Activated CD8-positive, alpha-beta T cell treated with anti-CD3 and anti-CD28 coated beads for 36 hours (primary cell): Measurements from ENCODE around the gene PNMA8A. TPM values are rescaled to one million over a fixed set of nuclear protein-coding genes. Genes with fewer than 3 reads are reported as not detected.

Source experiments
- ATAC-seq: fragments of 200-7000 bp; cut with Tn5 transposase; one replicate; pipeline ENCODE4 v1.10.0; 2021; ENCODE audit warnings: mild to moderate bottlenecking, moderate library complexity
- CTCF ChIA-PET: fragments of 350-600 bp; sonication (Branson Sonifier 250); formaldehyde crosslinking; loops from one replicate; lab custom pipeline; 2021; ENCODE audit warnings: antibody characterized with exemption; lab: Charles Lee
- POLR2A ChIA-PET: fragments of 350-600 bp; sonication (Branson Sonifier 250); formaldehyde crosslinking; loops from one replicate; lab custom pipeline; 2021; ENCODE audit warnings: antibody characterized with exemption; lab: Charles Lee
- DNase-seq: peaks from one replicate; pipeline ENCODE4 v3.0.0-alpha.2; 2020
- H3K27ac Mint-ChIP-seq: one replicate; pipeline ENCODE4 v1.8.0; 2021; ENCODE audit warnings: mild to moderate bottlenecking, mixed read lengths
- H3K27me3 Mint-ChIP-seq: one replicate; pipeline ENCODE4 v1.8.0; 2021; ENCODE audit warnings: mixed read lengths
- H3K36me3 Mint-ChIP-seq: one replicate; pipeline ENCODE4 v1.8.0; 2021; ENCODE audit warnings: low read depth, mixed read lengths
- H3K4me1 Mint-ChIP-seq: one replicate; pipeline ENCODE4 v1.8.0; 2021; ENCODE audit warnings: low read depth, mixed read lengths
- H3K4me3 Mint-ChIP-seq: one replicate; pipeline ENCODE4 v1.8.0; 2021; ENCODE audit warnings: mild to moderate bottlenecking, moderate library complexity, mixed read lengths
- H3K9me3 Mint-ChIP-seq: one replicate; pipeline ENCODE4 v1.8.0; 2021; ENCODE audit warnings: mixed read lengths
- intact Hi-C: fragments of 100-400 bp; cut with micrococcal nuclease; formaldehyde crosslinking; loops from one replicate; pipeline ENCODE4 v1.10.0; 2022
- total RNA-seq, 2 experiments: library from RNA; stranded (reverse); gene quantifications; one replicate each; pipeline ENCODE4 v1.2.3, GENCODE V29; 2021
- TF ChIP-seq, protein P1 (sequence below): fragments of 200-600 bp; IDR thresholded peaks from one replicate; pipeline ENCODE4 v1.8.0; 2022; ENCODE audit warnings: antibody characterized with exemption, mild to moderate bottlenecking

PNMA8A gene
- total RNA-seq, 2 experiments from 2014 or later, result not detected

- Mint-ChIP-seq H3K27me3 (peaks cover 66% of the 10 kb centered on the region), H3K27ac (no peak overlapping the region), H3K36me3 (no peaks in the 10 kb centered on the region), H3K4me3 (peak overlapping the region; percentile 56), H3K9me3 (no peaks in the 10 kb centered on the region), H3K4me1 (peaks cover 32% of the 10 kb centered on the region)
- ChIA-PET POLR2A (no interaction called here), CTCF (interaction anchor here (1.1 kb wide), 1 partner anchor 61 kb away, joined by 3 read pairs; no protein-coding TSS in a partner anchor)
- TF ChIP-seq, protein P1, sequence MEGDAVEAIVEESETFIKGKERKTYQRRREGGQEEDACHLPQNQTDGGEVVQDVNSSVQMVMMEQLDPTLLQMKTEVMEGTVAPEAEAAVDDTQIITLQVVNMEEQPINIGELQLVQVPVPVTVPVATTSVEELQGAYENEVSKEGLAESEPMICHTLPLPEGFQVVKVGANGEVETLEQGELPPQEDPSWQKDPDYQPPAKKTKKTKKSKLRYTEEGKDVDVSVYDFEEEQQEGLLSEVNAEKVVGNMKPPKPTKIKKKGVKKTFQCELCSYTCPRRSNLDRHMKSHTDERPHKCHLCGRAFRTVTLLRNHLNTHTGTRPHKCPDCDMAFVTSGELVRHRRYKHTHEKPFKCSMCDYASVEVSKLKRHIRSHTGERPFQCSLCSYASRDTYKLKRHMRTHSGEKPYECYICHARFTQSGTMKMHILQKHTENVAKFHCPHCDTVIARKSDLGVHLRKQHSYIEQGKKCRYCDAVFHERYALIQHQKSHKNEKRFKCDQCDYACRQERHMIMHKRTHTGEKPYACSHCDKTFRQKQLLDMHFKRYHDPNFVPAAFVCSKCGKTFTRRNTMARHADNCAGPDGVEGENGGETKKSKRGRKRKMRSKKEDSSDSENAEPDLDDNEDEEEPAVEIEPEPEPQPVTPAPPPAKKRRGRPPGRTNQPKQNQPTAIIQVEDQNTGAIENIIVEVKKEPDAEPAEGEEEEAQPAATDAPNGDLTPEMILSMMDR, result no peak
- ATAC-seq (no peak), DNase-seq (no peak)
- intact Hi-C loops, result no loop called here
Observed at GRCh38 chr19:46426035-46426505, 45.3 kb downstream of the PNMA8A start.

GRCh38 chr19:46423188-46423587 lies 48.2 kb downstream of the PNMA8A start:
- intact Hi-C loops, result no loop called here

DNA sequence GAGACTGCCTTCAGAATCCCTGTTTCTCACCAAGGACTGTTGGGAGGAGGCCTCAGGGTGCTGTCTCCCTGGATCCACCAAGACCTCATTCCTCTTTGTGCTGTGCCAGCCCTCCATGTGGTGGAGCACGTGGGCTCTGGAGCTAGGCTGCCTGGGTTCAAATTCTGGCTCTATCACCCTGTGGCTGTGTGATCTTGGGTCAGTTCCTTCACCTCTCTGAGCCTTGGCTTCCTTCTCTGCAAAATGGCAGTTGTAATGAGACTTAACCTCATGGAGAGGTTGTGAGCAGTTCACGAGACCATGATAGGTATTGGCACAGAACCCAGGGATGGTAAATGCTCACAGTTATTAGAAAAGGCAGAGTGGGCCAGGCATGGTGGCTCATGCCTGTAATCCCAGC lies 49.0 kb downstream of the PNMA8A start:
- ChIA-PET CTCF (no interaction called here), POLR2A (no interaction called here)
- Mint-ChIP-seq H3K4me3 (no peak overlapping the region), H3K9me3 (no peaks in the 10 kb centered on the region), H3K27ac (no peak overlapping the region), H3K4me1 (peaks cover 16% of the 10 kb centered on the region), H3K36me3 (no peaks in the 10 kb centered on the region), H3K27me3 (peaks cover 37% of the 10 kb centered on the region)
- no peak for DNase-seq
- TF ChIP-seq, protein P1, result no peak
- intact Hi-C loops, result no loop called here
- ATAC-seq, result no peak

More at GRCh38 chr19:46423188-46423587, 48.2 kb downstream of the PNMA8A start:
- no peak overlapping the region for H3K27ac Mint-ChIP-seq
- no peaks in the 10 kb centered on the region for H3K36me3 Mint-ChIP-seq
- H3K4me1 Mint-ChIP-seq, result peaks cover 22% of the 10 kb centered on the region
- H3K4me3 Mint-ChIP-seq, result no peak overlapping the region
- no peak for ATAC-seq
- DNase-seq, result no peak
- CTCF ChIA-PET, result no interaction called here
- no peaks in the 10 kb centered on the region for H3K9me3 Mint-ChIP-seq
- H3K27me3 Mint-ChIP-seq, result peaks cover 46% of the 10 kb centered on the region
- TF ChIP-seq, protein P1, result no peak
- POLR2A ChIA-PET, result interaction anchor here (0.6 kb wide), 1 partner anchor 415 kb away, joined by 3 read pairs; no protein-coding TSS in a partner anchor

DNA sequence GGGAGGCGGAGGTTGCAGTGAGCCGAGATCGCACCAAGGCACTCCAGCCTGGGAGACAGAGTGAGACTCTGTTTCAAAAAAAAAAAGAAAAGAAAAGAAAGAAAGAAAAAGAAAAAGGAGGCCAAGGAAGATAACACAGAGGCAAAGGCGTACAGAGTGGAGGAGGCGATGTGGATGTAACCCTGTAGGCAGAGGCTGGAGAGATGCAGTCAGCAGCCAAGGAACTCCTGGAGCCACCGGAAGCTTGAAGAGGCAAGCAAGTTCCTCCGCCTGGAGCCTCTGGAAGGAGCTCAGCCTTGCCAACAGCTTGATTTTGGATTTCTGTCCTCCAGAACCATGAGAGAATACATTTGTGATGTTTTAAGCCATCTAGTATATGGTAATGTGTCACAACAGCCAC lies 51.3 kb downstream of the PNMA8A start:
- Mint-ChIP-seq H3K36me3 (no peaks in the 10 kb centered on the region), H3K4me1 (peaks cover 3% of the 10 kb centered on the region), H3K27me3 (peaks cover 35% of the 10 kb centered on the region), H3K4me3 (no peak overlapping the region), H3K27ac (no peak overlapping the region), H3K9me3 (no peaks in the 10 kb centered on the region)
- POLR2A ChIA-PET, result no interaction called here
- ATAC-seq, result no peak
- TF ChIP-seq, protein P1, result no peak
- CTCF ChIA-PET, result interaction anchor here (1.4 kb wide), 1 partner anchor 12 kb away, joined by 3 read pairs; no protein-coding TSS in a partner anchor
- intact Hi-C loops, result no loop called here
- no peak for DNase-seq

Other genes with a start within 250 kb of the PNMA8A start
- gene IGFL1, start 241.8 kb downstream of the PNMA8A start, total RNA-seq, result not detected
- gene HIF3A, start 174.5 kb downstream of the PNMA8A start, total RNA-seq, result not detected
- gene PPP5C, start 124.5 kb downstream of the PNMA8A start, total RNA-seq, result 100 to 1,000 TPM; 108 to 111 TPM
- gene CCDC8, start 58.0 kb downstream of the PNMA8A start, total RNA-seq, result not detected
- not detected for gene PNMA8C, start 42.6 kb downstream of the PNMA8A start, total RNA-seq
- not detected for gene PNMA8B, start 24.3 kb upstream of the PNMA8A start, total RNA-seq
- gene CALM3, start 129.8 kb upstream of the PNMA8A start, total RNA-seq, result 100 to 1,000 TPM; 565 to 582 TPM
- 10 to 100 TPM; 45.4 to 48.8 TPM for gene PTGIR, start 153.5 kb upstream of the PNMA8A start, total RNA-seq
- gene GNG8, start 164.6 kb upstream of the PNMA8A start, total RNA-seq, result 10 to 100 TPM; 33.0 to 45.4 TPM
- 1 to 10 TPM; 5.8 to 6.1 TPM for gene DACT3, start 189.6 kb upstream of the PNMA8A start, total RNA-seq
- gene PRKD2, start 245.6 kb upstream of the PNMA8A start, total RNA-seq, result 10 to 100 TPM; 81.1 to 86.0 TPM